Erythroblast (primary cell): ENCODE measurements around the gene INPPL1.

Source experiments
- DNase-seq, 2 experiments: peaks; one replicate each; lab custom pipeline; 2025; lab: John Stamatoyannopoulos, UW
- GATA1 ChIP-seq: IDR thresholded peaks from 2 replicates; pipeline ENCODE4 v1.6.1; 2011; ENCODE audit warnings: low read depth, mild to moderate bottlenecking, control low read depth, low read length, moderate library complexity
- POLR2A ChIP-seq: IDR thresholded peaks from 2 replicates; pipeline ENCODE4 v1.6.1; 2011; ENCODE audit warnings: mild to moderate bottlenecking, low read length

Gene INPPL1

GRCh38 chr11:72278905-72279304 lies 54.3 kb downstream of the INPPL1 start:
- TF ChIP-seq POLR2A (no peak), GATA1 (no peak)
- no peak for DNase-seq

- no peak for TF ChIP-seq GATA1
- no peak for TF ChIP-seq POLR2A
- DNase-seq = no peak
Observed at GRCh38 chr11:72280037-72280436, 55.5 kb downstream of the INPPL1 start.

- TF ChIP-seq GATA1 (no peak), POLR2A (no peak)
- DNase-seq = no peak
Observed at GRCh38 chr11:72280726-72281315, 56.3 kb downstream of the INPPL1 start.

- no peak for TF ChIP-seq GATA1
- TF ChIP-seq POLR2A = no peak
- DNase-seq = no peak
Observed at GRCh38 chr11:72283947-72284346, 59.4 kb downstream of the INPPL1 start.

- DNase-seq = no peak
- TF ChIP-seq GATA1 = no peak
- no peak for TF ChIP-seq POLR2A
Observed at GRCh38 chr11:72287293-72287692, 62.7 kb downstream of the INPPL1 start.
